ENCODE data around the gene LRRC32.
"Not testable (repeated sequence)": the region's sequence is repeated elsewhere in the genome, so short reads cannot be mapped to it uniquely, and the experiment has no call there.

LRRC32 gene

DNA sequence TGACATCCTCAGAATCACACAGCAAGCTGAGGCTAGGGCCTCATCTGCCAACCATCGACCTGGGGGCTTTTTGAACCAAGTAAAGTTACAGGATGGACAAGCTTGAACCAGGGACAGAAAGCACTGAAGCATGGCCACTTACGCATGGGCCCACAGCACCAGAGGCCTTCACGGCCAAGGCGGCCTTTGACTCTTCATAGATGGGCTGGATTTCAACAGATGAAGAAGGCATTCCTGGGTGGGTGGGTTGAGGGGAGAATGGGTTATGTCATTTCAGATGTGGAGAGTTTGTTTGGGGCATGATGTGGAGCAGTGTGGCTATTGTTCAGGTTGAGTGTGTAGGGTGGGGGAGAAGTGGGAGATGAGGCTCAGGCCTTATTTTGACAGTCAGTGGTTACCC, 60.2 kb downstream of the LRRC32 start:
- TF ChIP-seq, protein P1, sequence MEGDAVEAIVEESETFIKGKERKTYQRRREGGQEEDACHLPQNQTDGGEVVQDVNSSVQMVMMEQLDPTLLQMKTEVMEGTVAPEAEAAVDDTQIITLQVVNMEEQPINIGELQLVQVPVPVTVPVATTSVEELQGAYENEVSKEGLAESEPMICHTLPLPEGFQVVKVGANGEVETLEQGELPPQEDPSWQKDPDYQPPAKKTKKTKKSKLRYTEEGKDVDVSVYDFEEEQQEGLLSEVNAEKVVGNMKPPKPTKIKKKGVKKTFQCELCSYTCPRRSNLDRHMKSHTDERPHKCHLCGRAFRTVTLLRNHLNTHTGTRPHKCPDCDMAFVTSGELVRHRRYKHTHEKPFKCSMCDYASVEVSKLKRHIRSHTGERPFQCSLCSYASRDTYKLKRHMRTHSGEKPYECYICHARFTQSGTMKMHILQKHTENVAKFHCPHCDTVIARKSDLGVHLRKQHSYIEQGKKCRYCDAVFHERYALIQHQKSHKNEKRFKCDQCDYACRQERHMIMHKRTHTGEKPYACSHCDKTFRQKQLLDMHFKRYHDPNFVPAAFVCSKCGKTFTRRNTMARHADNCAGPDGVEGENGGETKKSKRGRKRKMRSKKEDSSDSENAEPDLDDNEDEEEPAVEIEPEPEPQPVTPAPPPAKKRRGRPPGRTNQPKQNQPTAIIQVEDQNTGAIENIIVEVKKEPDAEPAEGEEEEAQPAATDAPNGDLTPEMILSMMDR (conservative IDR thresholded peaks at IDR 0.05; ENCODE audit: low read depth, low read length): no peak
- no peak for DNase-seq (ENCODE audit: low read depth)
- no peak overlapping the region for H3K4me3 ChIP-seq (ENCODE audit: low read depth, low read length)

- H3K4me3 ChIP-seq (ENCODE audit: low read depth, low read length): no peak overlapping the region
- TF ChIP-seq, protein P1 (conservative IDR thresholded peaks at IDR 0.05; ENCODE audit: low read depth, low read length): no peak
- peak; percentile 75 for DNase-seq (ENCODE audit: low read depth)
These were observed 60.7 kb downstream of the LRRC32 start for GRCh38 chr11:76609736-76610370.

- not testable (repeated sequence) for DNase-seq (ENCODE audit: low read depth); H3K4me3 ChIP-seq (ENCODE audit: low read depth, low read length)
These were observed 61.6 kb downstream of the LRRC32 start for GRCh38 chr11:76608879-76609460.

- H3K4me3 ChIP-seq (ENCODE audit: low read depth, low read length); DNase-seq (ENCODE audit: low read depth): not testable (repeated sequence)
These were observed 62.3 kb downstream of the LRRC32 start for GRCh38 chr11:76608228-76608627.
